Adrenal gland (tissue), 12 donors: ENCODE measurements around the gene ALDH1A1. TPM values are rescaled to one million over a fixed set of nuclear protein-coding genes. Genes with fewer than 3 reads are reported as not detected.

Source experiments
- DNase-seq, 7 donors: peaks; one replicate each; pipeline ENCODE4 v3.0.0-alpha.2; 2019 to 2020
- H3K27ac ChIP-seq, 5 donors: fragments of 200-600 bp; sonication (generic) in 4 of 5; 1 replicate in 3 of 5; 2 replicates in 2 of 5; pipeline versions ENCODE4 v1.5.1 to v1.8.0; 2016 to 2020; ENCODE audit warnings: mild to moderate bottlenecking in 1 of 5
- H3K27me3 ChIP-seq: fragments of 200-600 bp; 2 replicates; pipeline ENCODE4 v1.8.0; 2021
- H3K36me3 ChIP-seq, 2 donors: fragments of 200-600 bp; replicated peaks in 1 of 2; 1 replicate in 1 of 2; 2 replicates in 1 of 2; pipeline versions ENCODE4 v1.5.1 to v1.8.0; 2018 to 2022
- H3K4me1 ChIP-seq, 2 donors: fragments of 200-600 bp; replicated peaks in 1 of 2; 1 replicate in 1 of 2; 2 replicates in 1 of 2; pipeline versions ENCODE4 v1.5.1 to v1.8.0; 2018 to 2021
- H3K4me3 ChIP-seq, 4 donors: fragments of 200-600 bp; sonication (generic) in 3 of 4; one replicate each; pipeline ENCODE4 v1.5.1; 2016 to 2018
- H3K9me3 ChIP-seq, 3 donors: fragments of 200-600 bp; sonication (generic) in 1 of 3; replicated peaks in 1 of 3; 1 replicate in 2 of 3; 2 replicates in 1 of 3; pipeline versions ENCODE4 v1.5.1 to v1.8.0; 2016 to 2021
- POLR2A ChIP-seq, 2 donors: fragments of 450-650 bp; IDR thresholded peaks; one replicate each; pipeline ENCODE4 v1.6.1; 2017; ENCODE audit warnings: antibody characterized with exemption in 2 of 2, mild to moderate bottlenecking in 2 of 2, moderate library complexity in 1 of 2
- WGBS, 4 donors: extraction: QIAGEN DNeasy Blood & Tissue Kit in 2 of 4; methylation state at CpG; one replicate each; pipeline versions ENCODE4 v1.1.5 to v1.1.7; 2013 to 2017; 5-methylcytosine and 5-hydroxymethylcytosine counted together
- intact Hi-C, 2 donors: fragments of 100-400 bp; cut with DNase I; formaldehyde crosslinking; loops; one replicate each; pipeline versions ENCODE4 v1.14.1 to v1.15.0; 2022 to 2023
- polyA plus RNA-seq, 3 donors: library from polyadenylated mRNA; stranded (reverse); fragments of 200-250 nt in 2 of 3; fragments of 350-450 nt in 1 of 3; fragmentation: Illumina TruSeq in 1 of 3; extraction: RNeasy Lipid Tissue Mini Kit (QIAGEN cat#74804) in 1 of 3; gene quantifications; one replicate each; pipeline ENCODE4 v1.2.3, GENCODE V29; 2013 to 2014
- total RNA-seq, 9 donors: library from RNA; depleted of rRNA in 4 of 9; stranded (reverse); fragments of >200 nt in 4 of 9; fragments of 120-200 nt in 1 of 9; fragmentation: NEBNext Ultra II Directional in 1 of 9; extraction: Animal tissue kit (Norgen Biotek cat#: 25700) in 1 of 9; gene quantifications; one replicate each; pipeline versions ENCODE4 v1.1.0 to v1.2.4, GENCODE V29; 2013 to 2023
- TF ChIP-seq, protein P1 (sequence below), 6 experiments: fragments of 450-650 bp in 4 of 6; fragments of 200-600 bp in 2 of 6; sonication (generic) in 1 of 6; IDR thresholded peaks; 1 replicate in 5 of 6; 2 replicates in 1 of 6; pipeline versions ENCODE4 v1.5.1 to v1.8.0; 2016 to 2021; ENCODE audit warnings: antibody characterized with exemption in 6 of 6, mild to moderate bottlenecking in 2 of 6, moderate library complexity in 1 of 6
- donor health status: healthy with polysubstance abuse.
- donor health status: Bipolar disorder and iron deficiency.
- donor health status: DM: yes; HTN: yes; CAD: no.
- donor health status: DM: no; HTN: no; CAD: no.
- donor health status: DM: no; HTN: no; CAD: no.
- donor health status: DM: yes; HTN: yes; CAD: no.

The ALDH1A1 gene
- total and polyA plus RNA-seq, 12 donors = 88.7 to 345 (median 186) TPM

DNA sequence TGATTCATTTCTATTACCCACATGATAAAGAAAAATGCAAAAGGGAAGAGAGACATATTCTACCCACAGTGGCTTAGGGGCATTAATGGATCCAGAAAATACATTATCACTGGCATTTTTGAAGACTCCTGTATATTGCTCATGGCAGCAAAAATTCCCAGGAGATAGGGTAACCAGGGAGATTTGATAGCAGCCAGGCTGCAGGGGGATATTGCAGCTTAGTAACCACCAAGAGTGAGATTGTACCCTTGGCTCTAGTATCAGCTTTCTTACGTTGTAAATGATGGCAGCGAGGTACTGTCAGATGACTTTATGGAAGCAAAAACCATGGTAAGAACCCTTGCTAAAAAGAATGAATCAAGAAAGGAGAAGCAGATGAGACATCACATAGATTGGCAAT is 19.8 kb upstream of the ALDH1A1 start:
- no peak for DNase-seq
- TF ChIP-seq, protein P1, sequence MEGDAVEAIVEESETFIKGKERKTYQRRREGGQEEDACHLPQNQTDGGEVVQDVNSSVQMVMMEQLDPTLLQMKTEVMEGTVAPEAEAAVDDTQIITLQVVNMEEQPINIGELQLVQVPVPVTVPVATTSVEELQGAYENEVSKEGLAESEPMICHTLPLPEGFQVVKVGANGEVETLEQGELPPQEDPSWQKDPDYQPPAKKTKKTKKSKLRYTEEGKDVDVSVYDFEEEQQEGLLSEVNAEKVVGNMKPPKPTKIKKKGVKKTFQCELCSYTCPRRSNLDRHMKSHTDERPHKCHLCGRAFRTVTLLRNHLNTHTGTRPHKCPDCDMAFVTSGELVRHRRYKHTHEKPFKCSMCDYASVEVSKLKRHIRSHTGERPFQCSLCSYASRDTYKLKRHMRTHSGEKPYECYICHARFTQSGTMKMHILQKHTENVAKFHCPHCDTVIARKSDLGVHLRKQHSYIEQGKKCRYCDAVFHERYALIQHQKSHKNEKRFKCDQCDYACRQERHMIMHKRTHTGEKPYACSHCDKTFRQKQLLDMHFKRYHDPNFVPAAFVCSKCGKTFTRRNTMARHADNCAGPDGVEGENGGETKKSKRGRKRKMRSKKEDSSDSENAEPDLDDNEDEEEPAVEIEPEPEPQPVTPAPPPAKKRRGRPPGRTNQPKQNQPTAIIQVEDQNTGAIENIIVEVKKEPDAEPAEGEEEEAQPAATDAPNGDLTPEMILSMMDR (IDR thresholded peaks at IDR 0.05) = no peak
- TF ChIP-seq POLR2A (IDR thresholded peaks at IDR 0.05) = no peak
- H3K9me3 ChIP-seq = no peaks in the 10 kb centered on the region
- H3K4me1 ChIP-seq = no peaks in the 10 kb centered on the region
- no peaks in the 10 kb centered on the region for H3K27me3 ChIP-seq
- H3K27ac ChIP-seq = no peak overlapping the region
- intact Hi-C loops = no loop called here
- H3K36me3 ChIP-seq = no peaks in the 10 kb centered on the region
- H3K4me3 ChIP-seq = no peak overlapping the region
- WGBS, 4 donors = 88 to 100% (median 92%) methylated on average over 2 of the region's 2 CpGs

- 54 to 63% (median 55%) methylated on average over 2 of the region's 2 CpGs for WGBS, 4 donors
- H3K36me3 ChIP-seq = no peaks in the 10 kb centered on the region
- intact Hi-C loops = no loop called here
- TF ChIP-seq, protein P1 (IDR thresholded peaks at IDR 0.05) = no peak
- TF ChIP-seq POLR2A (IDR thresholded peaks at IDR 0.05) = no peak
- no peak for DNase-seq
- H3K9me3 ChIP-seq = no peaks in the 10 kb centered on the region
- no peaks in the 10 kb centered on the region for H3K27me3 ChIP-seq
- no peak overlapping the region for H3K27ac ChIP-seq
- no peaks in the 10 kb centered on the region for H3K4me1 ChIP-seq
- no peak overlapping the region for H3K4me3 ChIP-seq
Observed at GRCh38 chr9:72971411-72971810, 18.6 kb upstream of the ALDH1A1 start.

- Histone ChIP-seq H3K9me3 (no peaks in the 10 kb centered on the region), H3K4me1 (no peaks in the 10 kb centered on the region), H3K27me3 (no peaks in the 10 kb centered on the region), H3K27ac (no peak overlapping the region), H3K4me3 (no peak overlapping the region), H3K36me3 (no peaks in the 10 kb centered on the region)
- intact Hi-C loops = no loop called here
- no peak for DNase-seq
- 63 to 77% (median 75%) methylated on average over 4 of the region's 4 CpGs for whole genome bisulfite sequencing, 4 donors
- TF ChIP-seq POLR2A (IDR thresholded peaks at IDR 0.05) = no peak
- TF ChIP-seq, protein P1 (IDR thresholded peaks at IDR 0.05) = no peak
Observed at GRCh38 chr9:72960446-72960845, 7.6 kb upstream of the ALDH1A1 start.

GRCh38 chr9:72958485-72959281 is 5.8 kb upstream of the ALDH1A1 start:
- intact Hi-C loops = no loop called here
- H3K9me3 ChIP-seq = no peaks in the 10 kb centered on the region
- no peak overlapping the region for H3K4me3 ChIP-seq
- no peaks in the 10 kb centered on the region for H3K36me3 ChIP-seq
- H3K27me3 ChIP-seq = no peaks in the 10 kb centered on the region
- no peaks in the 10 kb centered on the region for H3K4me1 ChIP-seq
- no peak for DNase-seq
- 75 to 97% (median 89%) methylated on average over 3 to 5 of the region's 5 CpGs for WGBS, 4 donors
- TF ChIP-seq, protein P1 (IDR thresholded peaks at IDR 0.05) = no peak
- TF ChIP-seq POLR2A (IDR thresholded peaks at IDR 0.05) = no peak
- no peak overlapping the region for H3K27ac ChIP-seq
